DOHH2 (cell line): Measurements from ENCODE around the gene LAMC3.

Experiments used
- H3F3A ChIP-seq: fragments of 200-600 bp; sonication (generic), shearing (Covaris generic); 2 replicates; pipeline ENCODE4 v1.6.0; 2016; ENCODE audit warnings: antibody characterized with exemption, mild to moderate bottlenecking; ENCODE audit not compliant: control insufficient read depth, insufficient read depth
- H3K27ac ChIP-seq: fragments of 200-600 bp; sonication (generic); 2 replicates; pipeline ENCODE4 v1.5.1; 2014; ENCODE audit warnings: low read depth, mild to moderate bottlenecking, low read length, moderate library complexity
- H3K27me3 ChIP-seq: fragments of 200-600 bp; sonication (generic); 2 replicates; pipeline ENCODE4 v1.6.1; 2014; ENCODE audit warnings: mild to moderate bottlenecking, low read length, mixed read lengths; ENCODE audit not compliant: control insufficient read depth
- H3K36me3 ChIP-seq: fragments of 200-600 bp; sonication (generic); 2 replicates; pipeline ENCODE4 v1.6.1; 2014; ENCODE audit warnings: mild to moderate bottlenecking, low read length, moderate library complexity, mixed read lengths; ENCODE audit not compliant: control insufficient read depth
- H3K4me1 ChIP-seq: fragments of 200-600 bp; sonication (generic); 2 replicates; pipeline ENCODE4 v1.6.1; 2014; ENCODE audit warnings: mild to moderate bottlenecking, low read length, mixed read lengths; ENCODE audit not compliant: control insufficient read depth
- H3K4me2 ChIP-seq: fragments of 200-600 bp; sonication (generic); 2 replicates; pipeline ENCODE4 v1.6.0; 2014; ENCODE audit warnings: mild to moderate bottlenecking, low read length, moderate library complexity
- H3K4me3 ChIP-seq: fragments of 200-600 bp; sonication (generic); 2 replicates; pipeline ENCODE4 v1.5.1; 2014; ENCODE audit warnings: mild to moderate bottlenecking, low read length, mixed read lengths
- H3K79me2 ChIP-seq: fragments of 200-600 bp; sonication (generic); 2 replicates; pipeline ENCODE4 v1.6.1; 2014; ENCODE audit warnings: mild to moderate bottlenecking, low read length, mixed read lengths; ENCODE audit not compliant: control insufficient read depth
- H3K9me2 ChIP-seq: fragments of 200-600 bp; sonication (generic); replicated peaks from 2 replicates; pipeline ENCODE4 v1.6.1; 2014; ENCODE audit warnings: mild to moderate bottlenecking, low read length, mixed read lengths; ENCODE audit not compliant: control insufficient read depth
- H3K9me3 ChIP-seq: fragments of 200-600 bp; sonication (generic); 2 replicates; pipeline ENCODE4 v1.6.1; 2014; ENCODE audit warnings: antibody characterized with exemption, low read length, mixed read lengths; ENCODE audit not compliant: control insufficient read depth, insufficient read depth
- H4K20me1 ChIP-seq: fragments of 200-600 bp; sonication (generic); 2 replicates; pipeline ENCODE4 v1.6.0; 2014; ENCODE audit warnings: low read depth, mild to moderate bottlenecking, antibody characterized with exemption, low read length, moderate library complexity; ENCODE audit not compliant: control insufficient read depth, insufficient read depth
- EZH2phosphoT487 ChIP-seq: fragments of 200-600 bp; sonication (generic); IDR thresholded peaks from 2 replicates; pipeline ENCODE4 v1.6.1; 2017; ENCODE audit warnings: borderline replicate concordance, mild to moderate bottlenecking, antibody characterized with exemption, low read length, moderate library complexity, mixed read lengths
- TF ChIP-seq, protein P1 (sequence below): fragments of 200-600 bp; sonication (generic); IDR thresholded peaks from one replicate; pipeline ENCODE4 v1.5.1; 2014; ENCODE audit warnings: antibody characterized with exemption, mild to moderate bottlenecking, low read depth, low read length; ENCODE audit not compliant: poor library complexity, severe bottlenecking

LAMC3 gene

DNA sequence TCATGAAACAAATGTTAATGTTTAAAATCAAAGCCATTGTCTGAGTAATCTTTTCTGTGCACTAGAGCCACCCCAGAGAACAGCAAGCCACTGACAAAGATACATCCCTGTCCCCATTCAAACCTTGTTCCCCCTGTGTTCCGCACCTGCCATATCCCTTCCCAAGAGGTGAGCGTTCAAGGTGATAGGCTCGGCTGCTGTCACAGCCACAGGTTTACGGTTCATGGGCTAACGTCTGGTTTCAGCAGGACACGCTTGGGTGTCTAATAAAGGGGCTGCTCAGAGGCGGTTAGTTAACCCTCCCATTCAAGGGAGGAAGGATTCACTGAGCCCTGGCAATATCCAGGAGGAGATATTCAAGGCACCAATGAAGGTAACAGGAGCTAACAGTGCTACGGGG is 24.5 kb upstream of the LAMC3 start:
- Histone ChIP-seq H3K27ac (no peak overlapping the region), H3K4me3 (no peak overlapping the region), H3F3A (no peaks in the 10 kb centered on the region), H4K20me1 (no peaks in the 10 kb centered on the region), H3K9me2 (no peaks in the 10 kb centered on the region), H3K27me3 (no peaks in the 10 kb centered on the region), H3K4me2 (no peak overlapping the region), H3K4me1 (no peaks in the 10 kb centered on the region), H3K36me3 (no peaks in the 10 kb centered on the region), H3K79me2 (no peaks in the 10 kb centered on the region), H3K9me3 (no peaks in the 10 kb centered on the region)
- TF ChIP-seq, protein P1, sequence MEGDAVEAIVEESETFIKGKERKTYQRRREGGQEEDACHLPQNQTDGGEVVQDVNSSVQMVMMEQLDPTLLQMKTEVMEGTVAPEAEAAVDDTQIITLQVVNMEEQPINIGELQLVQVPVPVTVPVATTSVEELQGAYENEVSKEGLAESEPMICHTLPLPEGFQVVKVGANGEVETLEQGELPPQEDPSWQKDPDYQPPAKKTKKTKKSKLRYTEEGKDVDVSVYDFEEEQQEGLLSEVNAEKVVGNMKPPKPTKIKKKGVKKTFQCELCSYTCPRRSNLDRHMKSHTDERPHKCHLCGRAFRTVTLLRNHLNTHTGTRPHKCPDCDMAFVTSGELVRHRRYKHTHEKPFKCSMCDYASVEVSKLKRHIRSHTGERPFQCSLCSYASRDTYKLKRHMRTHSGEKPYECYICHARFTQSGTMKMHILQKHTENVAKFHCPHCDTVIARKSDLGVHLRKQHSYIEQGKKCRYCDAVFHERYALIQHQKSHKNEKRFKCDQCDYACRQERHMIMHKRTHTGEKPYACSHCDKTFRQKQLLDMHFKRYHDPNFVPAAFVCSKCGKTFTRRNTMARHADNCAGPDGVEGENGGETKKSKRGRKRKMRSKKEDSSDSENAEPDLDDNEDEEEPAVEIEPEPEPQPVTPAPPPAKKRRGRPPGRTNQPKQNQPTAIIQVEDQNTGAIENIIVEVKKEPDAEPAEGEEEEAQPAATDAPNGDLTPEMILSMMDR: no peak
- TF ChIP-seq EZH2phosphoT487: no peak

- Histone ChIP-seq H3F3A (no peaks in the 10 kb centered on the region), H3K27ac (no peak overlapping the region), H3K4me2 (no peak overlapping the region), H3K4me3 (no peak overlapping the region), H4K20me1 (no peaks in the 10 kb centered on the region), H3K79me2 (no peaks in the 10 kb centered on the region), H3K9me3 (no peaks in the 10 kb centered on the region), H3K36me3 (no peaks in the 10 kb centered on the region), H3K27me3 (no peaks in the 10 kb centered on the region), H3K4me1 (no peaks in the 10 kb centered on the region), H3K9me2 (no peaks in the 10 kb centered on the region)
- TF ChIP-seq EZH2phosphoT487: no peak
- TF ChIP-seq, protein P1: no peak
These were observed 23.9 kb upstream of the LAMC3 start for GRCh38 chr9:130985029-130985428.

DNA sequence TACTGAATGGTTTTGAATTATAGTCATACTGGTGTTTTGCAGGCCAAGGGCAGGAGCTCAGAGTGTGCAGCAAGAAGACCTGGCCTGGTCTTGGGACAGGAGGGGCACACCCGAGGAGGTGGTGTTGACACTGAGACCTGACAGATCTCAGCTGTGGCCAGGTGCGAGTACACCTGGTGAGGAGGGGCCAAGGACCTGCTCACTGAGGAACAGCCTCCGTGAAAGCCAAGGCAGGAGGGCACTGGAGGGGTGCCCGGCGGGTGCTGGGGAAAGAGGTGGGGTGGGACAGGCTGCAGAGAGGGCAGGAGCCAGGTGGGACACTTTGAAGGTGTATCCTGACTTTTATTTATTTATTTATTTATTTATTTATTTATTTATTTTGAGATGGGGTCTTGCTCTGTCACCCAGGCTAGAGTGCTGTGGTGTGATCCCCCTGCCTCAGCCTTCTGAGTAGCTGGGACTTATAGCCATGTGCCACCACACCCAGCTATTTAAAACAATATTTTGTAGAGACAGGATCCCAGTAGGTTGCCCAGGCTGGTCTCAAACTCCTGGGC is 23.3 kb upstream of the LAMC3 start:
- Histone ChIP-seq H4K20me1 (no peaks in the 10 kb centered on the region), H3K79me2 (no peaks in the 10 kb centered on the region), H3K9me2 (no peaks in the 10 kb centered on the region), H3K4me1 (no peaks in the 10 kb centered on the region), H3K4me3 (no peak overlapping the region), H3K27me3 (no peaks in the 10 kb centered on the region), H3K27ac (no peak overlapping the region), H3F3A (no peaks in the 10 kb centered on the region), H3K4me2 (no peak overlapping the region), H3K36me3 (no peaks in the 10 kb centered on the region), H3K9me3 (no peaks in the 10 kb centered on the region)
- TF ChIP-seq, protein P1: no peak
- no peak for TF ChIP-seq EZH2phosphoT487
